ENCODE data around the gene ACSBG1. TPM values are rescaled to one million over a fixed set of nuclear protein-coding genes. Genes with fewer than 3 reads are reported as not detected.

Gene ACSBG1
- total RNA-seq, 1 donor from 2014 or later: not detected

DNA sequence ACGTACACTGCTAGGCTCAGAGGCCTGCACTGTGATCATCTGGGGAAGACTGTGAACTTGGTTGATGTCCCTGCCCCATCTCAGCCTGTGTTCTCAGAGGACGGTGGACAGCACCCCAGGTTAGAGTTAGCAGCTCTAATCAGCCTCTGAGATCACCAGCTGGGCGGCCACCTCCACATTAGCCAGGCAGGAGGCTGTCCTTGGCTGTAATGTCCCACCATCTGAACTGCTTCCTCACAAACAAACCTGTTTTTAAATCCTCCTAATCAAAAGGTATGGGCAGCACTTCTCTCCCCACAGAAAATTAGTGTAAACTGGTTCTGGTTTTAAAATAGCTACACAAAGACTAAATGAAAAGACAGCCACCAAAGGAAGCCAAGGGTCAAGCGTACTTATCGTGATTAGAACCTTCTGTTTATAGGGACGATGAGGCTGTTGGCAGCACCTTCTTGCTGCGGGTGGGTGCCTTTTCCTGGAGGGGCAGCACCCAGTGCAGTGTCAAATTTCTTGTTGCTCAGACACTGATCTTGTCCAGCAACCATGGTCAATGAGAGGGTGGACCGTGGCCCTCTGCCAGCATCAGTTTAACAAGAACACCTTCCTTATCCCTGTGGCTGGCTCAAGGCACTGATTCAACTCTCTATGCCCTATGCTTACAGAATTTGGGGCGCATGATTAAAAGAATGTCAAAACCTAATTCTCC, 24.6 kb downstream of the ACSBG1 start:
- H3K36me3 ChIP-seq (ENCODE audit: control insufficient read depth, insufficient read depth, low read length): no peaks in the 10 kb centered on the region
- TF ChIP-seq, protein P1, sequence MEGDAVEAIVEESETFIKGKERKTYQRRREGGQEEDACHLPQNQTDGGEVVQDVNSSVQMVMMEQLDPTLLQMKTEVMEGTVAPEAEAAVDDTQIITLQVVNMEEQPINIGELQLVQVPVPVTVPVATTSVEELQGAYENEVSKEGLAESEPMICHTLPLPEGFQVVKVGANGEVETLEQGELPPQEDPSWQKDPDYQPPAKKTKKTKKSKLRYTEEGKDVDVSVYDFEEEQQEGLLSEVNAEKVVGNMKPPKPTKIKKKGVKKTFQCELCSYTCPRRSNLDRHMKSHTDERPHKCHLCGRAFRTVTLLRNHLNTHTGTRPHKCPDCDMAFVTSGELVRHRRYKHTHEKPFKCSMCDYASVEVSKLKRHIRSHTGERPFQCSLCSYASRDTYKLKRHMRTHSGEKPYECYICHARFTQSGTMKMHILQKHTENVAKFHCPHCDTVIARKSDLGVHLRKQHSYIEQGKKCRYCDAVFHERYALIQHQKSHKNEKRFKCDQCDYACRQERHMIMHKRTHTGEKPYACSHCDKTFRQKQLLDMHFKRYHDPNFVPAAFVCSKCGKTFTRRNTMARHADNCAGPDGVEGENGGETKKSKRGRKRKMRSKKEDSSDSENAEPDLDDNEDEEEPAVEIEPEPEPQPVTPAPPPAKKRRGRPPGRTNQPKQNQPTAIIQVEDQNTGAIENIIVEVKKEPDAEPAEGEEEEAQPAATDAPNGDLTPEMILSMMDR (IDR thresholded peaks at IDR 0.05; ENCODE audit: insufficient read depth, low read length, poor library complexity, severe bottlenecking): no peak
- DNase-seq (ENCODE audit: low read depth): no peak
- no peaks in the 10 kb centered on the region for H3K27me3 ChIP-seq (ENCODE audit: control insufficient read depth, insufficient read depth, low read length)
- H3K4me3 ChIP-seq (ENCODE audit: low read depth, low read length): no peak overlapping the region

DNA sequence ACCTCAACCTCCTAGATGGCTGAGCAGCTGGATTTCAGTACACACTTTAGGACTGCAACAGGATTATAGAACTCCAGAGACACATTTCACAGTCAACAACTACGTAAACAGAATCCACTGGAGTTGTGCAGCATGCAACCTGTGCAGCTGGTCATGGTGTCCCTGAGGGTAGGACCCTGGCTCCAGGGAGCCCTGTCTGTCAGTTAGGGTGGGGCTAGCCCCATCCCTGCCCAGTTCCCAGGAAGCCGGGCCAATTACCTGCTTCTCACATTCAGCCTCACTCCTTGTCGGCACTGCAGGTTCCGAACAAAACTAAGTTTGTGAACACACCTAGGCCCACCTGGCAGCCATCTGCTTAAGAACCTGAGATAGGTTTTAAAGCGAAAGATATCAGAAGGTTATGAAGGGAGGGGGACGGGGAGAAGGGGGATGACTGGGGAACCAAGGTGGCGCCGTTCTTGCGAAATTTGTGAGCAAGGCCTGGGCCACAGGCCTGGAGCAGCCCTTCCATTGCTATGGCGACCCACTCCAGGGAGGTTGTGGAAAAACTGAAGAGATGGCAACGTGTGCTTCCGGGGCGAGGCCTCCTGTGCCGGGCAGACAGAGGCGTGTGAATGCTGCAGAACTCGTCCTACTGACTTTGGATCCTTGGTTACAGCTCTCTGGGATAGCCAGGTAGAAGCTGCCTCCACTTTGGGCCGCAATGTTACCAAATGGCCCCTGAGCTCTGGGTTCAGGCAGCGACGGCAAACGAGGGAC, 25.3 kb downstream of the ACSBG1 start:
- no peak overlapping the region for H3K4me3 ChIP-seq (ENCODE audit: low read depth, low read length)
- no peak for DNase-seq (ENCODE audit: low read depth)
- no peaks in the 10 kb centered on the region for H3K27me3 ChIP-seq (ENCODE audit: control insufficient read depth, insufficient read depth, low read length)
- TF ChIP-seq, protein P1 (IDR thresholded peaks at IDR 0.05; ENCODE audit: insufficient read depth, low read length, poor library complexity, severe bottlenecking): no peak
- H3K36me3 ChIP-seq (ENCODE audit: control insufficient read depth, insufficient read depth, low read length): no peaks in the 10 kb centered on the region

DNA sequence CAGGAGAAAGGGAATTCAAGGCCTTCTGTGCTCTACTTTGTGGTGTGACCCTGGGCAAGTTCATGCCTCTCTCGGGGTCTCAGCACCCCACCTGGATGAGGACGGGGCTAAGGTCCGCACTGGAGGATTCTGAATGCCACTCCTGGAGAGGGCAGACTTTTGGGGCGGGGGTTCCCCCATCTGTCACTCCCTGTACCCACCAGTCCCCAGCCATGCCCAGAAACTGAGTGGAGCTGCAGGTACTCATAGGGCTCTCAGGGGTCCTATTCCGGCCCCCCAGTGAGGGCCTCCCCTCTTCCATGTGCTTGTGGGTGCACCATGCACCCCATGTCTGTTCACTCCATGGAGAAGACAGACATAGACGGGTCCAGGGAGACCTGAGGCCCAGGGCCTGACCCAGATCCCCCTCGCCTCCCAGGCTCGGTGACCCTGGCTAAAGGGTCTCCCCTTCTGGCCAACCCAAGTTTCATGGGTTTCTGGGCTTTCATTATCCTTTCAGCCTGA, 26.0 kb downstream of the ACSBG1 start:
- DNase-seq (ENCODE audit: low read depth): no peak
- no peaks in the 10 kb centered on the region for H3K27me3 ChIP-seq (ENCODE audit: control insufficient read depth, insufficient read depth, low read length)
- TF ChIP-seq, protein P1 (IDR thresholded peaks at IDR 0.05; ENCODE audit: insufficient read depth, low read length, poor library complexity, severe bottlenecking): no peak
- no peak overlapping the region for H3K4me3 ChIP-seq (ENCODE audit: low read depth, low read length)
- no peaks in the 10 kb centered on the region for H3K36me3 ChIP-seq (ENCODE audit: control insufficient read depth, insufficient read depth, low read length)

DNA sequence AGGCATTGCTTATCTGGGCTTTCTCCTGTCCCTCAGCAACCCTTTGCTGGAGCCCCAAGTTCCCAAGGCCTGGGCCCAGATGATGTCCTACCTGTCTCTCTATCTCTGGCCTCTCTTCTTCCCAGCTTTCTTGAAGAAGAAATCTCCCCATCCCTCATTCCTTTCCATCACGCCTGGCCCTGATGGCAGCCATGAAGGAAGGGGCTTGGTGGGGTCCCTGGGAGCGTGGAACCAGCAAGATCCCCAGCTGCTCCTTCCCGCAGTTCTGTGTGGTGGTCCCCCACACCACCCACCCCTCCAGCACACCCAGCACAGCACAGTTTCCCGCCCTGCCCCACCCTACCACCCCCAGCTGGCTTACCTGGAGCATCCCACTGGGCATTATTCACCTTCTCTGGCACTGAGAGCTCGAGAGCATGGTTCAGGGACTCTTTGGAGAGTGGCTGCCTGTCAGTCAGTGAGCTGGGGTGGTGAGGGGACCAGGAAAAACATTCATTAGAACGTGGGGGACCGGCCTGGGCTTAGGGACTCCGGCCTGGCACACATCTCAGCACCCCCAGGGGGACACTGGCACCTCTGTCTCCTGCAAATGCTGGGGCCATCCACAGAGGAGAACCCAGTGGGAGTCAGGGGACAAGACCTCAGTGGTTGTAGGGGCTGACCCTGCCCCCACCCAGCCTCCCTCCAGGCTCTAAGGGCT, 26.6 kb downstream of the ACSBG1 start:
- H3K36me3 ChIP-seq (ENCODE audit: control insufficient read depth, insufficient read depth, low read length): no peaks in the 10 kb centered on the region
- TF ChIP-seq, protein P1 (IDR thresholded peaks at IDR 0.05; ENCODE audit: insufficient read depth, low read length, poor library complexity, severe bottlenecking): no peak
- H3K4me3 ChIP-seq (ENCODE audit: low read depth, low read length): no peak overlapping the region
- DNase-seq (ENCODE audit: low read depth): no peak
- H3K27me3 ChIP-seq (ENCODE audit: control insufficient read depth, insufficient read depth, low read length): no peaks in the 10 kb centered on the region

DNA sequence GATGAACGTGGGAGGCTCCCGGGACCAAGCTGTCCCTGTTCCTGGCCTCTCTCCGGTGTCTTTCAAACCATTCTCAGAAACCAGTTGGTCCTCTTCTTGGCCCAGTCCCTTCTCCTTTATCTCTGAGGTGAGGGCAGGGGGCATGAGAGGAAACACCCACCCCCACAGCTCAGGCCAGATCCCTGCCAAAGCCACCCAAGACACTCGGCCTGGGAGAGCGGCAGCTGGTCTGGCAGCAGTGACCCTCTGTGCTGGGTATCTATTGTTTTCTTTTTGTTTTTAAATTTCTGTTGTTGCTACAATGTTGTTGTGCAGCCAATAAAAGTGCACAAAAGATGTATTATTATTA, 27.3 kb downstream of the ACSBG1 start:
- H3K4me3 ChIP-seq (ENCODE audit: low read depth, low read length): no peak overlapping the region
- H3K27me3 ChIP-seq (ENCODE audit: control insufficient read depth, insufficient read depth, low read length): no peaks in the 10 kb centered on the region
- DNase-seq (ENCODE audit: low read depth): no peak
- TF ChIP-seq, protein P1 (IDR thresholded peaks at IDR 0.05; ENCODE audit: insufficient read depth, low read length, poor library complexity, severe bottlenecking): no peak
- no peaks in the 10 kb centered on the region for H3K36me3 ChIP-seq (ENCODE audit: control insufficient read depth, insufficient read depth, low read length)

Data from kidney epithelial cell (primary cell).